ENCODE data around the gene PTPRA.
"Not testable (repeated sequence)": the region's sequence is repeated elsewhere in the genome, so short reads cannot be mapped to it uniquely, and the experiment has no call there.

The PTPRA gene, protein sequence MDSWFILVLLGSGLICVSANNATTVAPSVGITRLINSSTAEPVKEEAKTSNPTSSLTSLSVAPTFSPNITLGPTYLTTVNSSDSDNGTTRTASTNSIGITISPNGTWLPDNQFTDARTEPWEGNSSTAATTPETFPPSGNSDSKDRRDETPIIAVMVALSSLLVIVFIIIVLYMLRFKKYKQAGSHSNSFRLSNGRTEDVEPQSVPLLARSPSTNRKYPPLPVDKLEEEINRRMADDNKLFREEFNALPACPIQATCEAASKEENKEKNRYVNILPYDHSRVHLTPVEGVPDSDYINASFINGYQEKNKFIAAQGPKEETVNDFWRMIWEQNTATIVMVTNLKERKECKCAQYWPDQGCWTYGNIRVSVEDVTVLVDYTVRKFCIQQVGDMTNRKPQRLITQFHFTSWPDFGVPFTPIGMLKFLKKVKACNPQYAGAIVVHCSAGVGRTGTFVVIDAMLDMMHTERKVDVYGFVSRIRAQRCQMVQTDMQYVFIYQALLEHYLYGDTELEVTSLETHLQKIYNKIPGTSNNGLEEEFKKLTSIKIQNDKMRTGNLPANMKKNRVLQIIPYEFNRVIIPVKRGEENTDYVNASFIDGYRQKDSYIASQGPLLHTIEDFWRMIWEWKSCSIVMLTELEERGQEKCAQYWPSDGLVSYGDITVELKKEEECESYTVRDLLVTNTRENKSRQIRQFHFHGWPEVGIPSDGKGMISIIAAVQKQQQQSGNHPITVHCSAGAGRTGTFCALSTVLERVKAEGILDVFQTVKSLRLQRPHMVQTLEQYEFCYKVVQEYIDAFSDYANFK

DNA sequence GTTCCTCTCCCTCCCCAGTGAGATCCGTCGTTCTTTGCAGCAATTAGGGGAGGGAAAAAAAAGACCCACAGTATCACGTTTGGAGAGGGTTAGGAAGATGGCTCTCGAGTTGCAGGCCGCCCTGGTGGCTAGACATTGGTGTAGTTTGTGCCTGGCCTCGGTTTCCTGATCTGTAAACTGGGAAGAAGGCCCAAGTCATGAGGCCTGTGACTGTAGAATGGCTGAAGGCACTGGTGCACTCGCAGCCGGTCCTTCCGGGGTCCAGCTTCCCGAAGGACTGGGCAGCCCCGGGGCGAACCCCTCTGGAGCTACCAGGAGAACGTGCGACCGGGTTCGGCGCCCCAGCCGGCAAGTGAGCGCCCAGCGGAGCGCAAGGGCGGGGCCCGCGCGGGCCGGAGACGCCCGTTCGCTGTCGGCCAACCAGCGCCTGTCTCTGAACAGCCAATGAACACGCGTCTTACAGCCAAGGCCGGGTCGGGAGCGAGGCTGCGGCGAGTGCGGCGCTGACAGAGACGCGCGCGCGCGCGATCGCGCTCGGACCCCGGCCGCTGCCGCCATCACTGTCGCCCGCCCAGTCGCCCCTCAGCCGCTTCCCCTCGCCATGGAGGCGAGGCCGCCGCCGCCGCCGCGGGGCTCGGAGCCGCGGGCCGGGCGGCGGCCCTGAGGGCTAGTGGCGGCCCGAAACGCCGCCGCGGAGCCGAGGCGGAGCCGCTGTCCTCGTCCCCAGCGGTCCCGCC is at the start of gene PTPRA:
Gene PTPRA (plus strand): TSS at position 472 of the 737 bp plus-strand sequence. CDS start 90,797 bp downstream, outside the sequence.
- DNase-seq (ENCODE audit: low read depth) = peak; percentile 63
- peak within 1 kb of the TSS; percentile 91 for H3K4me3 ChIP-seq (ENCODE audit: low read depth, low read length)
- TF ChIP-seq, protein P1, sequence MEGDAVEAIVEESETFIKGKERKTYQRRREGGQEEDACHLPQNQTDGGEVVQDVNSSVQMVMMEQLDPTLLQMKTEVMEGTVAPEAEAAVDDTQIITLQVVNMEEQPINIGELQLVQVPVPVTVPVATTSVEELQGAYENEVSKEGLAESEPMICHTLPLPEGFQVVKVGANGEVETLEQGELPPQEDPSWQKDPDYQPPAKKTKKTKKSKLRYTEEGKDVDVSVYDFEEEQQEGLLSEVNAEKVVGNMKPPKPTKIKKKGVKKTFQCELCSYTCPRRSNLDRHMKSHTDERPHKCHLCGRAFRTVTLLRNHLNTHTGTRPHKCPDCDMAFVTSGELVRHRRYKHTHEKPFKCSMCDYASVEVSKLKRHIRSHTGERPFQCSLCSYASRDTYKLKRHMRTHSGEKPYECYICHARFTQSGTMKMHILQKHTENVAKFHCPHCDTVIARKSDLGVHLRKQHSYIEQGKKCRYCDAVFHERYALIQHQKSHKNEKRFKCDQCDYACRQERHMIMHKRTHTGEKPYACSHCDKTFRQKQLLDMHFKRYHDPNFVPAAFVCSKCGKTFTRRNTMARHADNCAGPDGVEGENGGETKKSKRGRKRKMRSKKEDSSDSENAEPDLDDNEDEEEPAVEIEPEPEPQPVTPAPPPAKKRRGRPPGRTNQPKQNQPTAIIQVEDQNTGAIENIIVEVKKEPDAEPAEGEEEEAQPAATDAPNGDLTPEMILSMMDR (IDR thresholded peaks at IDR 0.05; ENCODE audit: control insufficient read depth, extremely low read depth, insufficient read depth) = no peak

DNA sequence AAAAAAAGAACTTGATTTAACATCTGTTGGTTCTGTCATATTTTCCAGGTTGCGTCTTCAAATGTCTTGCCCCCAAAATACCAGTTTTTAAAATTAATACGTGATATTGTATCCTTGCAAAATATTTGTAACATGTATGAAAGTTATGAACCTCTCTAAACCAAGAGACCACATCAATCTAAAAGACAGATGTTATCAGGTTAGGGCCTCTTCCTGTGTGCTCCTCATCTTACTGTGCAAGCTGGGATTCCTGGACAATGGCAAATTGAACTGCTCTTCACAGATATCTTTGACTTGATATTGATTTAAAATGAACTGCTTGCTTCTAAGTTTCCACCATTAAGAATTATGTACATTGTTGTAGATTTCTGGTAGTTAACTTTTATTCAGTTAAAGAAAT is 47.5 kb upstream of the PTPRA start:
- no peak for DNase-seq (ENCODE audit: low read depth)
- no peak overlapping the region for H3K4me3 ChIP-seq (ENCODE audit: low read depth, low read length)
- TF ChIP-seq, protein P1 (IDR thresholded peaks at IDR 0.05; ENCODE audit: control insufficient read depth, extremely low read depth, insufficient read depth) = no peak

DNA sequence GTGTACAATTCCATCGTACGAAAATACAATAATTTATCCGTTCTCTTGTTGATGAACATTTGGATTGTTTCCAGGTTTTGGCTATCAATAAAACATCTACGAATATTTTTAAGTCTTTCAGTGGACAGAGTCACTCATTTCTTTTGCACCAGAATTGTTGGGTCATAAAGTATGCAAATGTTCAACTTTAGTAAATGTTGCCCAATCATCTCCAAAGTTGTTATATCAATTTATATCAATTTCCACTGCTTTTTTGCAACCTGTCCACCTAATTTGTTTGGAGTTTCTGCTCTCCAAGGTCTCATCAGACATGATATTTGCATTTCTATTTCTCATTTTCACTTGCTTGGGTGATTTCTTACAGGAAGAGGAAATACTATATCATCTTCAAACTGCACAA is 46.6 kb upstream of the PTPRA start:
- no peak for DNase-seq (ENCODE audit: low read depth)
- TF ChIP-seq, protein P1 (IDR thresholded peaks at IDR 0.05; ENCODE audit: control insufficient read depth, extremely low read depth, insufficient read depth) = no peak

DNA sequence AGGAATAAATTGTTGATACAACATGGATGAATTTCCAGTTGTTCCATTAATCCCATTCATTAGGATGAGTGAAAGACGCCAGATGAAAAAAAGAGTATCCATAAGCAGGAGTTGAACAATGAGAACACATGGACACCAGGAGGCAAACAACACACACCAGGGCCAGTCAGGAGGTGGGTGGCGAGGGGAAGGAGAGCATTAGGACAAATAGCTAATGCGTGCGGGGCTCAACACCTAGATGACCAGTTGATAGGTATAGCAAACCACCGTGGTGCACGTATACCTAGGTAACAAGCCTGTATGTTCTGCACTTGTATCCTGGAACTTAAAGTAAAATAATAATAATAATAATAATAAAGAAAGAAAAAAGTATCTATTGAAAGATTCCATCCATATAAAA is 43.9 kb upstream of the PTPRA start:
- DNase-seq (ENCODE audit: low read depth) = no peak
- H3K4me3 ChIP-seq (ENCODE audit: low read depth, low read length) = no peak overlapping the region
- TF ChIP-seq, protein P1 (IDR thresholded peaks at IDR 0.05; ENCODE audit: control insufficient read depth, extremely low read depth, insufficient read depth) = no peak

More for the DNA sequence above, 46.6 kb upstream of the PTPRA start:
- H3K4me3 ChIP-seq (ENCODE audit: low read depth, low read length) = no peak overlapping the region

DNA sequence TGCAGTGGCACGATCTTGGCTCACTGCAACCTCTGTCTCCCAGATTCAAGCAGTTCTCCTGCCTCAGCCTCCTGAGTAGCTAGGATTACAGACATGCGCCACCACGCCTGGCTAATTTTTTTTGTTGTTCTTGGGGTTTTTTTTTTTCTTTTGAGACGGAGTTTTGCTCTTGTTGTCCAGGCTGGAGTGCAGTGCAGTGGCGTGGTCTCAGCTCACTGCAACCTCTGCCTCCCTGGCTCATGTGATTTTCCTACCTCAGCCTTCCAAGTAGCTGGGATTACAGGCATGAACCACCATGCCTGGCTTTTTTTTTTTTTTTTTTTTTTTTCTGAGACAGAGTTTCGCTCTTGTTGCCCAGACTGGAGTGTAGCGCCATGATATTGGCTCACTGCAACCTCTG is 42.1 kb upstream of the PTPRA start:
- not testable (repeated sequence) for DNase-seq (ENCODE audit: low read depth); H3K4me3 ChIP-seq (ENCODE audit: low read depth, low read length)

DNA sequence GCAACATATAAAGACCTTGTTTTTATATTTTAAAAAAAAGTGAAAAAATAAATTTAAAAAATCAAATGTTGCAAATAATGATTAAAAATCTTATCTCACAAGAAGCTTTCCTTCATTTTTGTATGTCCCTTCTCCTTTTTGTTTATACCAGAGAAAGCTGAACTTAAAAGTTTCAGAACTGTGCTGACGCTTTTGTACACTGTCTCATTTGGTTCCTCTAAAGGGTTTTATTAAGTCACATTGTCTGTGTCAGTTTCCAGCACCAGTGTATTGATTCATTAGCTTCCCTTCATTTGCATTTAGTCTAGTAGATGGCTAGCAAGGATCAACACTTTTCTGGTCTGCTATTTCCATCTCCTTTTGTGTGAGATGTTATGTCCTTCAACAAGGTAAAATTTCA is 39.5 kb upstream of the PTPRA start:
- no peak overlapping the region for H3K4me3 ChIP-seq (ENCODE audit: low read depth, low read length)
- TF ChIP-seq, protein P1 (IDR thresholded peaks at IDR 0.05; ENCODE audit: control insufficient read depth, extremely low read depth, insufficient read depth) = no peak
- no peak for DNase-seq (ENCODE audit: low read depth)
